Chondrocyte (in vitro differentiated cells): Measurements from ENCODE around the gene ZNF37A. TPM values are rescaled to one million over a fixed set of nuclear protein-coding genes. Genes with fewer than 3 reads are reported as not detected.

Experiments
- DNase-seq: peaks from one replicate; pipeline ENCODE4 v3.0.0; 2021; ENCODE audit warnings: mixed read lengths, low spot score
- H3K27ac Mint-ChIP-seq: one replicate; pipeline ENCODE4 v1.8.0; 2021; ENCODE audit warnings: mild to moderate bottlenecking, moderate library complexity, mixed read lengths; ENCODE audit not compliant: unreplicated experiment
- H3K27me3 Mint-ChIP-seq: 2 replicates; pipeline ENCODE4 v1.8.0; 2021; ENCODE audit warnings: low read depth, mixed read lengths
- H3K36me3 Mint-ChIP-seq: 2 replicates; pipeline ENCODE4 v1.8.0; 2021; ENCODE audit warnings: low read depth, mixed read lengths
- H3K4me1 Mint-ChIP-seq: 2 replicates; pipeline ENCODE4 v1.8.0; 2021; ENCODE audit warnings: low read depth, mild to moderate bottlenecking, mixed read lengths
- H3K4me3 Mint-ChIP-seq: one replicate; pipeline ENCODE4 v1.8.0; 2021; ENCODE audit warnings: mild to moderate bottlenecking, moderate library complexity, mixed read lengths; ENCODE audit not compliant: unreplicated experiment
- H3K9me3 Mint-ChIP-seq: 2 replicates; pipeline ENCODE4 v1.8.0; 2021; ENCODE audit warnings: low read depth, mixed read lengths
- total RNA-seq: library from RNA; stranded (reverse); gene quantifications from 3 replicates; pipeline ENCODE4 v1.2.1, GENCODE V29; 2021
- TF ChIP-seq, protein P1 (sequence below): fragments of 200-600 bp; sonication (generic); IDR thresholded peaks from 2 replicates; pipeline ENCODE4 v1.5.0; 2021; ENCODE audit warnings: antibody characterized with exemption, mild to moderate bottlenecking, moderate library complexity

The ZNF37A gene
- total RNA-seq, 1 donor from 2014 or later = 10.1 TPM

- H3K36me3 Mint-ChIP-seq = peaks cover 71% of the 10 kb centered on the region
- no peak overlapping the region for H3K27ac Mint-ChIP-seq
- H3K4me1 Mint-ChIP-seq = no peaks in the 10 kb centered on the region
- no peak for DNase-seq
- peaks cover 68% of the 10 kb centered on the region for H3K9me3 Mint-ChIP-seq
- TF ChIP-seq, protein P1, sequence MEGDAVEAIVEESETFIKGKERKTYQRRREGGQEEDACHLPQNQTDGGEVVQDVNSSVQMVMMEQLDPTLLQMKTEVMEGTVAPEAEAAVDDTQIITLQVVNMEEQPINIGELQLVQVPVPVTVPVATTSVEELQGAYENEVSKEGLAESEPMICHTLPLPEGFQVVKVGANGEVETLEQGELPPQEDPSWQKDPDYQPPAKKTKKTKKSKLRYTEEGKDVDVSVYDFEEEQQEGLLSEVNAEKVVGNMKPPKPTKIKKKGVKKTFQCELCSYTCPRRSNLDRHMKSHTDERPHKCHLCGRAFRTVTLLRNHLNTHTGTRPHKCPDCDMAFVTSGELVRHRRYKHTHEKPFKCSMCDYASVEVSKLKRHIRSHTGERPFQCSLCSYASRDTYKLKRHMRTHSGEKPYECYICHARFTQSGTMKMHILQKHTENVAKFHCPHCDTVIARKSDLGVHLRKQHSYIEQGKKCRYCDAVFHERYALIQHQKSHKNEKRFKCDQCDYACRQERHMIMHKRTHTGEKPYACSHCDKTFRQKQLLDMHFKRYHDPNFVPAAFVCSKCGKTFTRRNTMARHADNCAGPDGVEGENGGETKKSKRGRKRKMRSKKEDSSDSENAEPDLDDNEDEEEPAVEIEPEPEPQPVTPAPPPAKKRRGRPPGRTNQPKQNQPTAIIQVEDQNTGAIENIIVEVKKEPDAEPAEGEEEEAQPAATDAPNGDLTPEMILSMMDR = no peak
- no peak overlapping the region for H3K4me3 Mint-ChIP-seq
- H3K27me3 Mint-ChIP-seq = no peaks in the 10 kb centered on the region
Observed at GRCh38 chr10:38102880-38103279, 8.7 kb downstream of the ZNF37A start.

- H3K27me3 Mint-ChIP-seq = no peaks in the 10 kb centered on the region
- H3K27ac Mint-ChIP-seq = no peak overlapping the region
- no peak for DNase-seq
- H3K36me3 Mint-ChIP-seq = peaks cover 71% of the 10 kb centered on the region
- H3K9me3 Mint-ChIP-seq = peaks cover 76% of the 10 kb centered on the region
- no peaks in the 10 kb centered on the region for H3K4me1 Mint-ChIP-seq
- TF ChIP-seq, protein P1 = no peak
- H3K4me3 Mint-ChIP-seq = no peak overlapping the region
Observed at GRCh38 chr10:38103756-38104155, 9.6 kb downstream of the ZNF37A start.

GRCh38 chr10:38112159-38112558, 18.0 kb downstream of the ZNF37A start:
- Mint-ChIP-seq H3K27ac (no peak overlapping the region), H3K4me3 (no peak overlapping the region), H3K4me1 (no peaks in the 10 kb centered on the region), H3K9me3 (peaks cover 67% of the 10 kb centered on the region), H3K27me3 (no peaks in the 10 kb centered on the region), H3K36me3 (peaks cover 55% of the 10 kb centered on the region)
- TF ChIP-seq, protein P1 = no peak
- DNase-seq = no peak

DNA sequence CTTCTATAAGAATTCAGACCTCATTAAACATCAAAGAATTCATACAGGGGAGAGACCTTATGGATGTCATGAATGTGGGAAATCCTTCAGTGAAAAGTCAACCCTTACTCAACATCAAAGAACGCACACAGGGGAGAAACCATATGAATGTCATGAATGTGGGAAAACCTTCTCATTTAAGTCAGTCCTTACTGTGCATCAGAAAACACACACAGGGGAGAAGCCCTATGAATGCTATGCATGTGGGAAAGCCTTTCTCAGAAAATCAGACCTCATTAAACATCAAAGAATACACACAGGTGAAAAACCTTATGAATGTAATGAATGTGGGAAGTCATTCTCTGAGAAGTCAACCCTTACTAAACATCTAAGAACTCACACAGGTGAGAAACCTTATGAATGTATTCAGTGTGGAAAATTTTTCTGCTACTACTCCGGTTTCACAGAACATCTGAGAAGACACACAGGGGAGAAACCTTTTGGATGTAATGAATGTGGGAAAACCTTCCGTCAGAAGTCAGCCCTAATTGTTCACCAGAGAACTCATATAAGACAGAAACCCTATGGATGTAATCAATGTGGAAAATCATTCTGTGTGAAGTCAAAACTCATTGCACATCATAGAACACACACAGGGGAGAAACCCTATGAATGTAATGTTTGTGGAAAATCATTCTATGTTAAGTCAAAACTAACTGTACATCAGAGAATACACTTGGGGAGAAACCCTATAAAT, 24.1 kb downstream of the ZNF37A start:
- H3K27ac Mint-ChIP-seq = peak overlapping the region; percentile 32

DNA sequence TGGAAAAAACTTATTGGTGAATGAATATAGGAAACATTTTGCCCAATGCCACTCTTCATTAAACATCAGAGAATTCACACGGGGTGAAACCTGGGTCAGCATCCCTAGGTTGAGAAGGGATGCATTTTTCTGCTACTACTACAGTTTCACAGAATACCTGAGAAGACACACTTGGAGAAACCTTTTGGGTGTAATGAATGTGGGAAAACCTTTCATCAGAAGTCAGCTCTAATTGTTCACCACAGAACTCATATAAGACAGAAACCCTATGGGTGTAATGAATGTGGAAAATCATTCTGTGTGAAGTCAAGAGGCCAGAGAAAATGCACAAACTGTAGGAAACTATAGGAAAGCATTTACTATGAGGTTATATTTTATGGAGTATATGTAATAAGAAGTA, 24.9 kb downstream of the ZNF37A start:
- TF ChIP-seq, protein P1 = no peak
- no peaks in the 10 kb centered on the region for H3K4me1 Mint-ChIP-seq
- H3K27me3 Mint-ChIP-seq = no peaks in the 10 kb centered on the region
- no peak overlapping the region for H3K4me3 Mint-ChIP-seq
- no peak for DNase-seq
- peaks cover 78% of the 10 kb centered on the region for H3K9me3 Mint-ChIP-seq
- H3K27ac Mint-ChIP-seq = no peak overlapping the region
- H3K36me3 Mint-ChIP-seq = peaks cover 72% of the 10 kb centered on the region

More for the DNA sequence above, 24.1 kb downstream of the ZNF37A start:
- Mint-ChIP-seq H3K36me3 (peaks cover 72% of the 10 kb centered on the region), H3K27me3 (no peaks in the 10 kb centered on the region), H3K4me1 (no peaks in the 10 kb centered on the region), H3K9me3 (peaks cover 76% of the 10 kb centered on the region), H3K4me3 (no peak overlapping the region)
- DNase-seq = no peak
- TF ChIP-seq, protein P1 = no peak
